Omental fat pad (tissue), 4 donors: ENCODE results near the gene GNG13. TPM values are rescaled to one million over a fixed set of nuclear protein-coding genes. Genes with fewer than 3 reads are reported as not detected.

Experiments
- ATAC-seq: fragments of 150-250 bp; one replicate; pipeline ENCODE4 v1.9.1; 2016; ENCODE audit warnings: mild to moderate bottlenecking, moderate library complexity; ENCODE audit not compliant: low FRiP score
- DNase-seq: peaks from one replicate; pipeline ENCODE4 v3.0.0-alpha.2; 2019; ENCODE audit warnings: low spot score
- total RNA-seq, 4 donors: library from RNA; depleted of rRNA; stranded (reverse); fragments of >200 nt; gene quantifications; one replicate each; pipeline ENCODE4 v1.1.0, GENCODE V29; 2016
- TF ChIP-seq, protein P1 (sequence below), 3 donors: fragments of 450-650 bp; IDR thresholded peaks; one replicate each; pipeline ENCODE4 v1.5.1; 2016 to 2017; ENCODE audit warnings: antibody characterized with exemption in 3 of 3, mild to moderate bottlenecking in 3 of 3, moderate library complexity in 2 of 3

Gene GNG13, protein sequence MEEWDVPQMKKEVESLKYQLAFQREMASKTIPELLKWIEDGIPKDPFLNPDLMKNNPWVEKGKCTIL
- not detected for total RNA-seq

DNA sequence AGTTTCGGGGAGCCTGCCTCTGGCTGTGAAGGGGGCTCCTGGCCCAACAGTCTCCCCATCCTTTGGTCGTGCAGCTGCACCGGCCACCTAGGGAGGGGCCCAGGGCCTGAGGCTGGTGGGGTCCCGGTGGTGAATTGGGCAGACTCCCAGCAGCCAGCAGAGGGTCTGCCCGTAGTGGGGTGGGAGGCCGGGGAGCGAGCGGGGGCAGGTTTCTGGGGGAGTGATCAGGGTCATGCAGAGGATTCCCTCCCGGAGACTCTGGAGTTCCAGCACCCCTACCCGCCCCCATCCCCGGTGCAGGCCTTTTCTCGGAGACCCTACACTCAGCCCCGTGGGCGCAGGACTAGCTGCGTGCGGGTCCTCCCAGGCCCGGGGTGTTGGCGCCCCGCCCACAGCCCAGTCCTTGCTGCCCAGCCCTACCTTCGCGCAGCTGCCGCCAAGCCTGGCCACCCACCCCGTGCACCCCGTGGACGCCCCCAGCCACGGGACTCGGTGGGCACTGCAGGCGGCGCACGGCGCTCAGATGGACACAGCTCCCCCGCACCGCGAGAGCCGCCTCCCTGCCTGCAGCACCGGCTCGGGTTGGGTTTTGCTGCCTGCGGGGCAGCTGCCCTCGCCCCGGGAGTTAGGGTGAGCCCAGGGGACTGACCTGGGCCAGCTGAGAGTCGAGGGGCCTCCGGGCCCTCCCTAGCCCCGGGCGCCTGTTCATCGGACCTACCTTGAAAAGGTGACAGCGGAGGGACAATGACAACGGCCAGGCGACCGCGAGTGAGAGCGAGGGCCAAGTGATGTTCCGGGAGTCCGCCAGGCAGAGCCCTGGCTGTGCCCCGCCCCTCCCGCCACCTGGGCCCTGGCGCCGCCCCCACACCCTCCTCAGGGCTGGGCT is at the start of gene GNG13:
TSS of gene GNG13 (minus strand) at position 787 of the 886 bp plus-strand sequence. CDS start 1,657 bp downstream, outside the sequence.
- TF ChIP-seq, protein P1, sequence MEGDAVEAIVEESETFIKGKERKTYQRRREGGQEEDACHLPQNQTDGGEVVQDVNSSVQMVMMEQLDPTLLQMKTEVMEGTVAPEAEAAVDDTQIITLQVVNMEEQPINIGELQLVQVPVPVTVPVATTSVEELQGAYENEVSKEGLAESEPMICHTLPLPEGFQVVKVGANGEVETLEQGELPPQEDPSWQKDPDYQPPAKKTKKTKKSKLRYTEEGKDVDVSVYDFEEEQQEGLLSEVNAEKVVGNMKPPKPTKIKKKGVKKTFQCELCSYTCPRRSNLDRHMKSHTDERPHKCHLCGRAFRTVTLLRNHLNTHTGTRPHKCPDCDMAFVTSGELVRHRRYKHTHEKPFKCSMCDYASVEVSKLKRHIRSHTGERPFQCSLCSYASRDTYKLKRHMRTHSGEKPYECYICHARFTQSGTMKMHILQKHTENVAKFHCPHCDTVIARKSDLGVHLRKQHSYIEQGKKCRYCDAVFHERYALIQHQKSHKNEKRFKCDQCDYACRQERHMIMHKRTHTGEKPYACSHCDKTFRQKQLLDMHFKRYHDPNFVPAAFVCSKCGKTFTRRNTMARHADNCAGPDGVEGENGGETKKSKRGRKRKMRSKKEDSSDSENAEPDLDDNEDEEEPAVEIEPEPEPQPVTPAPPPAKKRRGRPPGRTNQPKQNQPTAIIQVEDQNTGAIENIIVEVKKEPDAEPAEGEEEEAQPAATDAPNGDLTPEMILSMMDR (IDR thresholded peaks at IDR 0.05), result no peak
- DNase-seq (no peak), ATAC-seq (no peak)

DNA sequence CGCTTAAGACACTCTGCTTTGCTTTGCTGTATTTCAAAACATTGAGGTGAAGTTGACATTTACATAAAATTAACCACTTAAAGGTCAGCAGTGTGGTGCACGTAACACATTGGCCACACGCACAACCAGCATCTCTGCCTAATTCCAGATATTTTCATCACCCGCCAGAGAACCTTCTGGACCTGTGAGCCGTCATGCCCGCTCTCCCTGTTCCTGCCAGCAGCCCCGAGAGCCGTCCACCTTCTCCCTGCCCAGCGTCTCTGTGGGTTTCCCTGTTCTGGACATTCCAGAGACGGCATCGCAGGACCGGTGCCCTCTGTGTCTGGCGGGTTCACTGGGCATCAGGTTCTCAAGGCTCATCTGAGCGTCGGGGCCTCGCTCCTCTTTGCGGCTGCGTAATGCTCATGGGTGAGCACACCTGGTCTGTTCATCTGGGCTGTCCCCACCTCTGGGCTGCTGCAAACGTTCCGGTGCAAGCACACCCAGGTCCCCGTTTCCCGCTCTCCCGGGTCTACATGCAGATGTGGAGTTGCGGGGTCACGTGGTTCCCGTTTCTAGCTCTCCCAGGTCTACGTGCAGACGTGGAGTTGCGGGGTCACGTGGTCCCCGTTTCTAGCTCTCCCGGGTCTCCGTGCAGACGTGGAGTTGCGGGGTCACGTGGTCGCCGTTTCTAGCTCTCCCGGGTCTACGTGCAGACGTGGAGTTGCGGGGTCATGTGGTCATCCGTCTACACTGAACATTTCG is 48.1 kb upstream of the GNG13 start:
- TF ChIP-seq, protein P1 (IDR thresholded peaks at IDR 0.05), result no peak
- ATAC-seq (no peak), DNase-seq (no peak)

DNA sequence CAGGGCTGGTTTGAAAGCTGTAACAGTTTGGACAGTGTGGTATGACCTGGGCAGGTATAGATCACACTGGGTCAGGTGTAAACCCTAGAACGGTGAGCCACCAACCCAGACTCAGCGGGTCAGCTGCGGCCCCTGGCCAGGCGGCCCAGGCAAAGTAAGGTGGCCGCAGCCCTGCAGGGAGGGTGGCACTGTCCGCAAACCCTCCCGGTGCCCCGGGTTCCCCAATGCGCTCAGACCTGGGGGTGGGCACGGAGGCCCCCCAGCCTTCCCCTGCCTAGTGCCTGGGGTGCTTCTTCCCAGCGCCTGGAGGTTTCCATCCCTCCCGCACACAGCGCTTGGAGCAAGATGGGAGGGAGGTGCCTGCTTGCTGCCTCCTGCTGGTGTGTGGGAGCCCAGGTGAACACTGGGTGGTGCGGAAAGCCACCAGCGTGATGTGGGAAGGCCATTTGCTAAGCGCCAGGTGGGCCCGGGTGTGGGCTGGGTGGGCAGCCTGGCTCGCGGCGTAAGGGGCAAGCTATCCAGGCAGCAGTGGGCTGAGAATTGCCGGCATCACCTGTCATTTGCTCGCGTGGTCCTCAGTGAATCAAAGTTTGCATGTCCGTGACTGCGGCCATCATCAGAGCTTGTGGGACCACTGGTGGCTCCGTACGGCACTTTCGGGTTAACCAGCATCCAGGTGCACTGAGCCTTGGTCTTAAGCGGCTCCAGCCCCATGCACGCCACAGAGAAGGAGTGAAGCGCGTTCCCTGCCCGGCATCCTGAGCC is 47.3 kb upstream of the GNG13 start:
- no peak for ATAC-seq
- TF ChIP-seq, protein P1 (IDR thresholded peaks at IDR 0.05), result no peak
- DNase-seq, result no peak

DNA sequence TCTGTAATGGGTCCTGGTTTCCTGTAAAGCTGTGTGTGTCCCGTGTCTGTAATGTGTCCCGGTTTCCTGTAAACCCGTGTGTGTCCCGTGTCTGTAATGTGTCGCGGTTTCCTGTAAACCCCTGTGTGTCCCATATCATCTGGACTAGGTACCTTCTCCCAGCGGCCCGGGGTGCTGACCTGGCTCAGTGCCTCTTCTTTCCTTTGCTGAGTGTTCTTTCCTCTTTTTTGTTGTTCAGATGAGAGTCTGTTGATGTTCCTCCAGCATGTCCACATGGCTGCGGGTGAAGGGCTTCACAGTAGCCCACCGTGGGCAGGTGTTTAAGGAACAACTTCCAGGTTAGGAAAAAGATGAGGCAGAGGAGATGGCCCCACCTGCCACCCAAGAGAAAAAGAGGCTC is 46.6 kb upstream of the GNG13 start:
- no peak for ATAC-seq
- no peak for DNase-seq
- TF ChIP-seq, protein P1 (IDR thresholded peaks at IDR 0.05), result no peak

DNA sequence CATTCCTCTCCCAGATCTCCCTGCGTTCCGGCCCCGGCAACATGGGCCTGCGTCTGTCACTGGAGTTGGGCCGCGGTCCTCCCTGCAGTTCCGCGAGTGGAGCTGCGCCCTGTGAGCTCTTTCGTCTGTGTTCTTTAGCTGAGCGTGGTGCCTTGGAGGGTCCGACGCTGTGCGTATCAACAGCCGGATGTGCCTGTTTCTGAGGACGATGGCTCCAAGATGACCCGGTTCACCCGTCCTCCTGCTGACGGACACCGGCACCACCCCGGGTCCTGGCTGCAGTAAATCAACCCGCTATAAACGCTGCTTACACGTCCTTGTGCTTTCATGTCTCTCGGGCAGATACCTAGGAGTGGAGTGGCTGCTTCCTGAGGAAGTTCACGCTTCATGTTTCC is 44.8 kb upstream of the GNG13 start:
- DNase-seq (no peak), ATAC-seq (no peak)
- TF ChIP-seq, protein P1 (IDR thresholded peaks at IDR 0.05), result no peak

DNA sequence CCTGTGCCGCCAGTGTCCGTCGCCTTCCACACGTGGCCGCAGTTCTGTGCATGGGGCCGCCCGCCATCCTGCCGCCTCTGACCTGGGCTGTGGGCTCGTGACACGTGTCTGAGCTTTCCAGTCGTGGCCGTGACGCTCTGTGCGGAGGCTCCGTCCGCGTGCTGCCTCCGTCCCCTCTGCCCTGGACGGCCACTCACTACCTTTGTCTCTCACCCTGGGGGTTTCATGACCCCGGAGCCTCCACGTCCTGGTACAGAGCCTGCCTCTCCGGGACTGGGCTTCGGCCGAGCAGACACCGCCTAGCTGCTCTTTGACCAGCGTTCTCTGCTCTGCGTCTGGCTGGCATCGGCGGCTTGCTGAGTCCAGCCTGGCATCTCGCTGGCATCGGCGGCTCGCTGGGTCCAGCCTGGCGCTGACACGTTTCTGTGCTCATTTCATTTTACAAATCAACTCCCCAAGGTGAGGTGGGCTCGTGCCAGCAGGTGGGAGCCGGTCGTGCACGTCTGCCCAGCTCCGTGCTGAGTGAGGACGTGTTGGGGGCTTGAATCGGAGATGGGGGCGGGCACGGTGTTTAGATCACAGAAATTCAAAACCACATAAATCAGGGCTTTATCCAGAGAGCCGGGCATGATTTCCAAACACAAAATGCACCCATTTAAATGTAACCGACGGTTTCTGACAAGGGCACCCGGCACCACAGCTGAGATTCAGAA is 44.3 kb upstream of the GNG13 start:
- ATAC-seq (no peak), DNase-seq (no peak)
- TF ChIP-seq, protein P1 (IDR thresholded peaks at IDR 0.05), result no peak
